ES-I3 (cell line): ENCODE data around the gene SPATA32.

Experiments
- H3K36me3 ChIP-seq: 2 replicates; pipeline ENCODE4 v1.6.1; 2013; ENCODE audit warnings: mild to moderate bottlenecking, low read length, control low read depth, moderate library complexity; ENCODE audit not compliant: insufficient read depth
- H3K4me1 ChIP-seq: 2 replicates; pipeline ENCODE4 v1.6.1; 2013; ENCODE audit warnings: mild to moderate bottlenecking, control low read depth, low read length; ENCODE audit not compliant: insufficient read depth
- H3K9ac ChIP-seq: 2 replicates; pipeline ENCODE4 v1.6.1; 2013; ENCODE audit warnings: low read depth, mild to moderate bottlenecking, low read length, moderate library complexity
- H3K9me3 ChIP-seq: 2 replicates; pipeline ENCODE4 v1.6.1; 2013; ENCODE audit warnings: mild to moderate bottlenecking, low read length, moderate library complexity; ENCODE audit not compliant: control insufficient read depth, insufficient read depth

SPATA32 gene

DNA sequence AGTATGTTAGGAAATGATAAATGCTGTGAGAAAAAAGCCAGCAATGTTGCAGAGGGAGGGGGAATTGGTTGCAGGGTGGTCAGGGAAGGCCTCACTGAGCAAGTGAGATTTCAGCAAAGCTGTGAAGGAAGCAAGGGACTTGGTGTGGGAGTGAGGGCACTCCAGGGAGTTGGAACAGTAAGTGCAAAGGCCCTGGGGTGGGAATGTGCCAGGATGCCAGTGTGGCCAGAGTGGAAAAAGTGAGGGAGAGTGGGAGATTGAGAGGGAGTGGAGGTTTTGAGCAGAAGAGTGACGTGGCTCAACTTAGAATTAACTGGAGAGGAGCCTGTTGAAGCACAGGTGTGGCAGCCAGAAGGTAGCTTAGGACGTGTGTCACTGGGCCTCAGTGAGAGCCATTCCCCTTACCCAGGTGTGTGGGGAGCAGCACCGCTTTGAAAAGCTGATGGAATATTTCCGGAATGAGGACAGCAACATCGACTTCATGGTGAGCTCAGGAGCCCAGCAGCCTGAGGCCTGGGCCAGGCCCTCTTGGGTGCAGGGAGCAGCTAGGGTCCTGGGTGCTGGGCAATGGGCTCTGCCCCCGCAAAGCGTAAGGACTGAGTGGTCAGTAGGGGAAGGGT lies 23.6 kb downstream of the SPATA32 start:
- no peak overlapping the region for H3K9ac ChIP-seq
- H3K4me1 ChIP-seq: peaks cover 7% of the 10 kb centered on the region; the same call in 1 of the 2 replicates
- no peaks in the 10 kb centered on the region for H3K9me3 ChIP-seq
- H3K36me3 ChIP-seq: no peaks in the 10 kb centered on the region

DNA sequence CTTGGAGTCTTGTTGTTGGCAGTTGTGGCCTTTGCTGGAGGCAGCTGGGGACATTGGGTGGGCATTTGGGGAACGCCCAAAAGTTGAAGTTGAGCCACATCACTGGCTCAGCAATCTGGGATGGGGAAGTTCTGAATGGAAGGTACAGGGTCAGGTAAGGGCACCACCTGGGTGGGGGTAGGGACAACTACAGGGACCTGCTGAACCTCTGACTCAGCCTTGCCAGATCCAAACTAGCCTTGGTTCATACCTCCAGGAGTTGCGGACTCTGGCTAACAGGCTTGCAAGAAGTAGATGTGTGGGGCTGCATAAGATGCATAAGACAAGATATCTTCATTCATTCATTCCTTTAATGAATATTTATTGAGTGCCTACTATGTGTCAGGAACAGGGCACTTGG lies 24.2 kb downstream of the SPATA32 start:
- Histone ChIP-seq H3K9me3 (no peaks in the 10 kb centered on the region), H3K4me1 (peaks cover 7% of the 10 kb centered on the region; the same call in 1 of the 2 replicates), H3K36me3 (no peaks in the 10 kb centered on the region), H3K9ac (no peak overlapping the region)

DNA sequence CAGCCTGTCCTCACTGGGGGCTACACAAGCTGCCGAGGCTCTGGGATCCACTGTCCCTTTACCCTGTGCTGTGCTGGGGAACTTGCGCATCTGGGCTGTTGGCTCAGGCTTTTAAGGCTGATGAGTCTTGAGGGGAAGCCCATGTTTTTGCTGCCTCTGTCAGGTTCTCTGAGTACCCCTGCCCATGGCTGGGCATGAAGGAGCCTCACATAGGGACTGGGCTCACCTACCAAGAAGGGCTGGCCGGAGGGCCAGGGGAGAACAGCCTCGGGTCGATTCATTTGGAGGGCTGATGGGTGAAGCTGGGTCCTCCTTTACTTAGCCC lies 25.6 kb downstream of the SPATA32 start:
- H3K9ac ChIP-seq: no peak overlapping the region
- no peaks in the 10 kb centered on the region for H3K36me3 ChIP-seq

DNA sequence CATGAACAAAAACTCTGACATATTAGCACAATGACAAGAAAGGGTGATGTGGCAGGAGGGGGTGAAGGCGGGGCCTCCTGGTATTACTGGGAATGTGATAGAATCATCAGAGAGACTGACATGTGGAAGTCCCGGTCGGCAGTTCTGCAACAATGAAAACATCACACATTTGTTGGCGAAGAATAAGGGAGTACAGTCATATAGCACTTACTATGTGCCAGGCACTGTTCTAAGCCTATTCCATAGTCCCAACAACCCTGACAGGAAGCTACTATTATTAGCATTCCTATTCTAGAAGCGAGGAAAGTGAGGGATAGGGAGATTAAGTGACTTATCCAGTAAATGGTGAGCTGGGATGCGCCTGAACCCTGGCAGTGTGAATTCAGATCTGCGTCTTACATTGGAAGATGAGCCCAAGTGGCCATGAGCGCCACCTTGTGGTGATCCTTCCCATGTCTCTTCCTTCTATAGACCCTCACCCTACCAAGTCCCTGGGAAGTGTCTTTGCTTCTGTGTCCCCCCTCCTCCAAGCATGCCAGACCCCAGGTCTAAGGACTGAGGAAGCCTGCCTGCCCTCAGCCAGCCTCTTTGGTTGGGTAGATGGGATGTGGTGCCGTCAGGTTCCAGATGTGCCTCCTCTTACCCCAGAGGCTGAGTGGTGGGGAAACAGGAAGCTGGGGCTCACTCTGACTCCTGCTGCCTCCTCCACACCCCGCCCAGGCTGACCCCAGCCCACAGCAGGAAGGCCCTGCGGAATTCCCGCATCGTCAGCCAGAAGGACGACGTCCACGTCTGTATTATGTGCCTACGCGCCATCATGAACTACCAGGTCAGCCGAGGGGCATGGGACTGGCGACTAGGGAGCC lies 26.2 kb downstream of the SPATA32 start:
- Histone ChIP-seq H3K4me1 (peaks cover 8% of the 10 kb centered on the region; the same call in 1 of the 2 replicates), H3K36me3 (no peaks in the 10 kb centered on the region), H3K9me3 (no peaks in the 10 kb centered on the region), H3K9ac (no peak overlapping the region)

More for the DNA sequence above, 25.6 kb downstream of the SPATA32 start:
- Histone ChIP-seq H3K4me1 (peaks cover 7% of the 10 kb centered on the region; the same call in 1 of the 2 replicates), H3K9me3 (no peaks in the 10 kb centered on the region)

DNA sequence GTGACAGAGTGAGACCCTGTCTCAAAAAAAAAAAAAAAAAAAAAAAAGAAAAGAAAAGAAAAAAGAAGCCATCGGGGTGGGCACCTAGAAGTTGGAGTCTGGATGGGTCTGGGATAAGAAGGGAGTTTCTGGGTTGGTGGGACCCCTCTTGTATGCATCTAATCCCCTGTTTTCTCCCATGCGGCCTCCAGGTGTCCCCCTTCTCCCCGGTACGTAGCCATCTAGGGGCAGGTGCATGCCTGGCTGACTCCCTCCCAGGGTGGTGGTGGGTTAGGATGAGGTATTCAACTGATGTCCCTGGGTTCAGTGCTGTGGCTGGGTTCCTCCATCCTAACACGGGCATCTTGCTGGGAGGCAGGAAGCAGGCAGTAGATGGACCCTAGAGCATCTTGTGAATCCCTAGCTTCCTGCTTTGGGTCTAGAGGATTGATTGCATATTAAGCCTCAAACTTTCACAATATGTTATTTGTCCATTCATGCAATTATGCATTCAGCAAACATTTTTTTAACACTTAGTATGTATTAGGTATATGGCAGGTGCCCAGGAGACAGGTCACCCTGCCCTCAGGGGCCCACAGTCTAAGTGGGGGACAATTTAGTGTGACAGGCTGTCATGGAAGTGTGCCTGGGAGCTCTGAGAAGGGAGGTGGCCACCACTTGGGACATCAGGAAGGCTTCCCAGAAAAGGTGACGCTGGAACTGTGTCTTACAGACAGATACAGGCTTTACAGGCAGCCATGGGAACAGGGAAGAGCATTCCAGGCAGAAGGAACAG lies 27.1 kb downstream of the SPATA32 start:
- Histone ChIP-seq H3K4me1 (peaks cover 15% of the 10 kb centered on the region; the same call in 1 of the 2 replicates), H3K9me3 (no peaks in the 10 kb centered on the region), H3K36me3 (no peaks in the 10 kb centered on the region), H3K9ac (no peak overlapping the region)

DNA sequence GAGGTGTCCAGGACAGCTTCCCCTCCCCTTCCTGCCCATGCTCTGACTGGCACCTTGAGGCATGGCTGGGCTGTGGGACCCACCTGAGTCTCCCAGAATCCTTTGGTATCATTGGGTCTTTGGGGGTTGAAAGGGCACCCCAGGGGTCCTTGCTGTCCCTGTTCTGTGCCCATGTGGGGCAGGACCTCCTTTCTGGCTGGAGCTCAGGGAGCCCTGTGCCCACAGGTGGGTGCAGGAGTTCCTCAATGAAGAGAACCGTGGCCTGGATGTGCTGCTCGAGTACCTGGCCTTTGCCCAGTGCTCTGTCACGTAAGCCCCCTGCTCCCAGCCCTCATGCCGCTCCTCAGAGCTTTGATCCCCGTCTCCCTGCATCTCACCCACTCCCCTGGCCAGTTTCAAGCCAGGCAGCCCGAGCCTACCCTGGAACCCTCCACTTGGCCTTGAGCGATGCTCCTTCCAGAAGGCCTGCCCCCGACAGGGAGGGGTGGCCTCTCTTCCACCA lies 28.4 kb downstream of the SPATA32 start:
- Histone ChIP-seq H3K36me3 (no peaks in the 10 kb centered on the region), H3K9me3 (no peaks in the 10 kb centered on the region), H3K4me1 (peaks cover 27% of the 10 kb centered on the region; the same call in 1 of the 2 replicates), H3K9ac (no peak overlapping the region)

DNA sequence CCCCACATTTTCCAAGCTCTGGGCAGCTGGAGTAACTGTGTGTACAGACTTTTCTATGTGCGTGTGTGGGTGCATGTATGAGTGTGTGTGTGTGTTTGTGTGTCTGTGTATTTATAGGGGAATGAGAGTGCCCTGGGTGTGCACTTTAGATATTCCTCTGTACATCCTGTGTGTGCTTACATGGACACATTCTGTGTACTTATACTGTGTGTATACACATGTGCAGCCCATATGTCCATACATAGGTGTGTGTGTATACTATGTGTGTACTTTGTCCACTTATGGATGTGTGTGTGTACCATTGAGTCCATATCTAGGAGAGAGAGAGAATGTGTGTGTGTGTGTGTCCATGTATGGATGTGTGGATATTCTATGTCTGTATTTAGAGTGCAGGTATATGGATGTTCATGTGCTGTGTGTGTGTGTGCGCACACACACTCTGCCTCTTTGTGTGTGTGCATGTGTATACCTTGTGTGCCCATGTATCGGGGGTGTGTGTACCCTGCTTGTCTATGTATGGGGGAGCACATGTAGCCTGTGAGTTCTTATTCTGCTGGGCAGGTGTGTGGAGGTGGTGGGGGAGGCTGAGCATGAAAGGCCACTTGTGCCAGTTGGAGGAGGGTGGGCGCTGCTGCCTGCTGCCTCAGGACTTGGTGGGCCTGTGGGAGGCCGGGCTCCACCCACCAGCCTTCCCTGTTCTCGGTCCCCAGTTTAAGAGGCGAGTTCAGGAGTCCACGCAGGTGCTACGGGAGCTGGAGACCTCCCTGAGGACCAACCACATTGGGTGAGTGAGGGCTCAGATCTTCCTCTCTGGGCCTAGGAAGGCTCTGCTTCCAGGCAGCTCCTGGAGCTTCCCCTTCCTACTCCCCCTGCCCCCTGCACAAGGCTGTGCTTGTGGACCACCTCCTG lies 29.1 kb downstream of the SPATA32 start:
- Histone ChIP-seq H3K4me1 (peaks cover 34% of the 10 kb centered on the region), H3K9me3 (no peaks in the 10 kb centered on the region), H3K9ac (no peak overlapping the region), H3K36me3 (no peaks in the 10 kb centered on the region)

DNA sequence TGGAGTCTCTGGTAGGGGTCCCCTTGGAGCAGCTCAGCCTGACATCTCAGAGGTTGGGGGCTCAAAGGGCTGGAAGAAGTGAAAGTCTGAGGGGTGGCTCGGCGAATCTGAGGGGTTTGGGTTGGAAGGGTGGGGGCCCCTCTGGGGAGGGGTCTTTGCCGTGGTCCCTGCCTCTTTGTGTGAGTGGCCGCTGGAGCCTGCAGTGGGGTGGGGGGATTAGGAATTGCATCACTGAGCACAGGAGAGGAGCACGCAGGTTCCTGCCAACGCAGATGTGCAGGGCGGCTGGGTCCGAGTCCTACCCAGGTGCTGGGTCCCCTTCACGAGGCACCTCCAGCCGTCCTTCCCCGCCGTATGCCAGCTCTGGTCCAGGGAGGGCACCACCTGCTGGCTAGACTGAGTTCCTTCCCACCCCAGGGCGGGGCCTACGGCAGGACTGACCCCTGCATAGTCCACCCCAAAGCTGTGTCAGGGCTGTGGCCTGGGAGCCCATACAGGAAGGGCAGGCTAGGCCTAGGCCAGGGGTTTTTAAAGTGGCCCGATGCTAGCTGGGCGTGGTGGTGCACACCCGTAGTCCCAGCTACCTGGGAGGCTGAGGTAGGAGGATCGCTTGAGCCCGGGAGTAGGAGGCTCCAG lies 30.3 kb downstream of the SPATA32 start:
- no peak overlapping the region for H3K9ac ChIP-seq
- H3K36me3 ChIP-seq: no peaks in the 10 kb centered on the region
- H3K4me1 ChIP-seq: peaks cover 43% of the 10 kb centered on the region
- no peaks in the 10 kb centered on the region for H3K9me3 ChIP-seq

DNA sequence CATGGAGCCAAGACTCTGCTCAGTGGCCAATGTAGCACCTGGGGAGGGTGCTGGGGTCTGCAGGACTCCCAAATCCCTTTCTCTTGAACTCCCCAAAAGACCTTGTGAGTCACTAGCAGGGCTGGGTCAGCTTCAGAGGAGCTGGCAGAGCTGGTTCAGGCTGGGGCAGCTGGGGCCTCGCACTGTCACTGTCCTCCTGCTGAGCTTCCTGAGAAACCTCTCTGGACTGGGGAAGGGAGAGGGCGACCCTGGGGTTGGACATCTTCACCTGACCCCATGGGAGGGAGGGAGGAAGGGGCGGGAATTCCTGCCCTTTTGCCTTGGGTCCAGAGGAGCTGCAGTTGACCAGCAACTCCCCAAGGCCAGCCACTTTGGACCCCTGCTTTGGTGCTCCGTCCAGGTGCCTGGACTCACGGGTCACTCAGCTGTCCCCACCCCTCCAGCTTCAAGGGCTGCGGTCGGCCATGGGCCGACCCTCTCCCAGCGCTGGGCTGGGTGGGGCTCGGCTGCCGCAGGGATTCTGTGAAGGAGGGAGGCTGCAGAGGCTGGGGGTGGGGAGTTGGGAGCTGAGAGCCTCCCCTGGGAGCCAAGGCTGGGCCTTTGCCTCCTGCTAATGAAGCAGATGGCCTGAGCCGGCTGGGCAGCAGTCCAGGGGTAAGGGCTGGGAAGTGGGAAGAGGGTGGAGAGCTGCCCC lies 31.0 kb downstream of the SPATA32 start:
- peaks cover 45% of the 10 kb centered on the region for H3K4me1 ChIP-seq
- H3K36me3 ChIP-seq: no peaks in the 10 kb centered on the region
- no peak overlapping the region for H3K9ac ChIP-seq

DNA sequence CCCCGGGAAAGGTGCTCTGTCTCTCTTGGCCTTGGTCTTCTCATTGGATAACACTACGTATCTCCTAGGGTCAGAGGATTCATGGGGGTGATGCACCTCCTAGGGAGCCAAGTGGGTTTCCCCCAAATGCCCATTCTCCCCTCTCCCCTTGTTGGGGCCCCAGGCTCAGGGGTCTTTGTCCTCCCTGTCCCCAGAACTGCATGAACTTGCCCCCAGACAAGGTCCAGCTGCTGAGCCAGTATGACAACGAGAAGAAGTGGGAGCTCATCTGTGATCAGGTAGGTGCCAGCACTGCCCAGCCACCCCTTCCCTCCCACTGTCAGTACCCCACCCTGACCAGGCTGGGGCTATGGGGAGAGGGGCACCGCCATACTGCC lies 31.5 kb downstream of the SPATA32 start:
- H3K36me3 ChIP-seq: no peaks in the 10 kb centered on the region
- H3K9ac ChIP-seq: no peak overlapping the region
- peaks cover 48% of the 10 kb centered on the region for H3K4me1 ChIP-seq
- H3K9me3 ChIP-seq: no peaks in the 10 kb centered on the region

More for the DNA sequence above, 31.0 kb downstream of the SPATA32 start:
- no peaks in the 10 kb centered on the region for H3K9me3 ChIP-seq

DNA sequence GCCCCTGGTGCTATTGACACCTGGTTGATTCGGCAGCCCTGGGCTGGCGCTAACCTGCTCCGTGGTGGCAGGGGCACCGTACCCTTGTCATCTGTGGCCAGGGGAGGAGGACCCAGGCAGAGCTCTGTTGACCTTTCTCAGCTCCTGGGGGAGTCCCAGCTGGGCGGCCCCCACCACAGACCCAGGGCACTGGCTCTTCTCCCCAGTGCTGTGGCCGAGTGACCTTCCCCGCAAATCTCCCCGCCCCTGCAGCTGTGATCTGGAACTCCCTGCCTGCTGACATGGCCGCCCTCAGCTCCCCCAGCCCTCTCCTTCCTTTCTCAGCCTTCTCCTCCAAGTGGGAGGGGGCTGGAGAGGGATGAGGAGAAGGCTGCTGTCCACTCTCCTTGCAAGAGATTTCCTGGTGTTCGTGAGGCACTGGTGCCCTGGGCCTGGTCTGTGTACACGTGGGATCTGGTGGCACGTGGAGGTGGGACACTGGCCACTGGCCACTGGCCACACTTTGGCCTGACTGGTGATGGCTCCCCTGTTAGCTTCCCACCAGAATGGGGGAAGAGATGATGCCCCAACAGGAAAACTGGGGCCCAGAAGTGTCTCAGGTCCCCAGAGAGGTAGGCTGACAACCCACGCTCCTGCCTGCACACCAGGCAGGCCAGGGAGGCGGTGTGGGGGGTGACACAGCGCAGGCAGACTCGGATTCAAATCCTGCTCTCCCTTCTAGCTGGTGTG lies 32.0 kb downstream of the SPATA32 start:
- Histone ChIP-seq H3K4me1 (peaks cover 52% of the 10 kb centered on the region), H3K9ac (no peak overlapping the region), H3K9me3 (no peaks in the 10 kb centered on the region), H3K36me3 (no peaks in the 10 kb centered on the region)

DNA sequence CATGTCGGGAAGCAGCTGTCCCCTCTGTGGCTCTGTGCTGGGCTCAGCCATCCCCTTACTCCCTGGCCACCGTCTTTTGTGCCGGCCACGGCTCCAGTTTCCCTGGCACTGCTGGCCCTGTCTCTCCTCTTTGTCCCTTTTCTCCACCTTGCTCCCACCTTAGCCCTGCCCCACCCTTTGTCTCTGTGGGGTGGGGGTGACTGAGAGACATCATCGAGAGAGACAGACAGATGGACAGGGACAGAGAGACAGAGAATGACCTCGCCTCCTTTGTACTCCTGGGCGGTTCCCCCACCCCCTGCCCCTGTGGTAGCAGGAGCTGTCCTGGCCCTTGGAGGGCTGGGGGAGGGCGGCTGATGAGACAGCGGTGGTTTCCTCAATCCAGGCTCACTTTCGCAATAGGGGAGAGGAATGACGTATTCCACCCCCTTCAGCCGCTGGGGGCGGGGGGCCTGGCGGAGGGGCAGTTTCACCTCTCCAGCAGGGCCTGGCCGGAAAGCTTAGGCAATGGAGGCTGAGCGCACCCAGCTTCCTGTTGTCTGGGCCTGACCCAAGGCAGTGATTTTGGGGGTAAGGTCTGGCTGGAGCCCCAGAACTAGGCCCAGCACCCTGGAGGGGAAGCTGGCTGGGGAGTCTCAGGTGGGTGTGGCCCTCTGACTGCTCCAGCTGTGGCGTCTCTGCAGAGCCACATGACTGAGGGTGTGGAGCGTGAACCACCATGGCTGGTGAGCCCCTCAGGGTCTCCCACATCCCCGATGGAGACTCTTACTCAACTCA lies 32.9 kb downstream of the SPATA32 start:
- Histone ChIP-seq H3K4me1 (peaks cover 52% of the 10 kb centered on the region), H3K9me3 (no peaks in the 10 kb centered on the region), H3K9ac (no peak overlapping the region), H3K36me3 (no peaks in the 10 kb centered on the region)
